ENCODE measurements around the gene PVALB. TPM values are rescaled to one million over a fixed set of nuclear protein-coding genes. Genes with fewer than 3 reads are reported as not detected.

Gene PVALB
- total RNA-seq = not detected in 2 replicates

GRCh38 chr22:36816636-36817524, at the start of gene PVALB:
TSS of gene PVALB (minus strand) at chr22:36817035. CDS start at chr22:36817005, 30 bp downstream.

GRCh38 chr22:36860821-36861659, 44.2 kb upstream of the PVALB start, which contains the start of gene NCF4:
TSS of gene NCF4 (plus strand) at chr22:36861006. CDS start at chr22:36861172, 166 bp downstream.

DNA sequence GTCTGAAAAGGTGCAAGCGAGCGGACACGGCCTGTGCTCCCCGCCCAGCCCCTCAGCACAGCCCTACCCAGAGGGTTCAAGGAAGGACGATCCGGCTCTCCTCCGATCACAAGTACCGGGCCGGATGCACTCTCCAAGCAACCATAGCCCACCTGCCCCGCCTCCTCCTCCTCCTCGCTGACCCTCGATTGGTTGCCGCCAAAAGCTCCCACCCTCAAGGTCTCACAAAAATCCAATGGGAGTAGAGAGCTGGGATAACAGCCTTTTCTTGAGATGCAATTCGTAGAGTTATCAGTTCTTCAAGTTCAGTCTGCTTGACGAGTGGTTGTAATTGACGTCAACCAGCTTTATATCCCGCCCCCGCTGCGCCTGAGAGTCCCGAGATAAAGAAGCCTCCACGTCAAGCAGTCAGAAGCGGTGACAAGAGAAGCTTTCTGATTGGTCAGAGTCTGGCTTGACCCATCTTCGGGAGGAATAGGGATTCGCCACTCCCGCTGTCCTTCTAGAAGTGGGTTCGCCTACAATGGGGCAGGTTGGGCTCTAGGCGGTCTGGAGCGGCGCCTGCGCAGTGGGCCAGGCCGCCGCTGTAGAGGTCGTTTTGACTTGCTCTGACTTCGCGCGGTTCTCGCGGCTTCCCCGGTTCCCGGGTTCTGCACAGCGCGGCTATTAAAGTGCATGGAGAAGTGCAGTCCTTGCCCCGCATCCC, 40.7 kb downstream of the PVALB start, which contains the start of gene IFT27:
Gene IFT27, minus strand, starts transcription at position 156 of the 706 bp plus-strand sequence. CDS start 412 bp downstream, outside the sequence.

Other genes starting within 250 kb of the PVALB start
- gene CACNG2, start 113.3 kb downstream of the PVALB start, total RNA-seq = not detected in 2 replicates
- gene IFT27, start 40.9 kb downstream of the PVALB start, total RNA-seq = 16.1 and 16.5 TPM in 2 replicates
- gene NCF4, start 44.0 kb upstream of the PVALB start, total RNA-seq = not detected in 2 replicates
- under 0.01 TPM in 1 of 2 replicates, not detected in the other for gene CSF2RB, start 96.6 kb upstream of the PVALB start, total RNA-seq
- 14.8 and 17.5 TPM in 2 replicates for gene TST, start 202.4 kb upstream of the PVALB start, total RNA-seq
- 33.7 and 43.1 TPM in 2 replicates for gene MPST, start 202.7 kb upstream of the PVALB start, total RNA-seq
- gene KCTD17, start 234.7 kb upstream of the PVALB start, total RNA-seq = 18.8 and 19.3 TPM in 2 replicates